CD4-positive, alpha-beta T cell treated with Interleukin-10 for 1 hour (primary cell): ENCODE data around the gene DLG5.
"Not testable (repeated sequence)": the region's sequence is repeated elsewhere in the genome, so short reads cannot be mapped to it uniquely, and the experiment has no call there.

Experiments
- DNase-seq: peaks from one replicate; pipeline ENCODE4 v3.0.0-alpha.2; 2020

The DLG5 gene

DNA sequence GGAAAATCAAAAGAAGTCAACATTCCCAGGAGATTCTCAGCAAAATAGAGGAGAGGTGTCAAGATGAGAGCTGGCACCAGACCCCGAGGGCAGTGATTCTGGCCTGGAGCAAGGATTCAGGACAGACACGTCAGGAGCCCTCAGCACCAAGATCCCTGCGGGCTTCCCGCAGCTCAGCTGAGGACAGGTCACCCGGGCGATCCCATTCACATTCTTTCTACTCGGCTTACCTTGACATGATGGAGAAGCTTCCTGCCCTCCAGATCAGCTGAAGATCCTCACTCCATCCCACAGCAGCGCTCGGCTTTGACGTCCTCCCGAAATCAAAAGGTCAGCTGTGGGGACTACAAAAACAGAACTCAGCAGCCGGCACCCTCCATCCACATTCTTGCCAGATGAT, 139.1 kb downstream of the DLG5 start:
- no peak for DNase-seq

DNA sequence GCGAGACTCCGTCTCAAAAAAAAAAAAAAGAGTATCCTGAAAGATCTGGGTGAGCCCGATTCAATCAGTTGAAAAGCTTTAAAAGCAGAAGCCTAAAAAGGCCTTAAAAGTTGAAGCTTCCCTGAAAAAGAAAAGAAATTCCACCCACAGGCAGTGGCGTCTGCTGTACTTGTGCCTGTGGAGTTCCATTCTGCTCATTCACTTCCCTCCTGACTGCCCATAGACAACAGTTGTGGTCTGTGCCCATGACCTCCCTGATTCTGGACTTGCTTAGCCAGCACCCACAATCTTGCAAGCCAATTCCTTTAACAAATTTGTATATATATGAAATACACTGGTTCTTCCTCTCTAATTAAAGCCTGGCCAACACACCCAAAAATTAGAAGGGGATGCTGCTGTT, 141.7 kb downstream of the DLG5 start:
- no peak for DNase-seq

DNA sequence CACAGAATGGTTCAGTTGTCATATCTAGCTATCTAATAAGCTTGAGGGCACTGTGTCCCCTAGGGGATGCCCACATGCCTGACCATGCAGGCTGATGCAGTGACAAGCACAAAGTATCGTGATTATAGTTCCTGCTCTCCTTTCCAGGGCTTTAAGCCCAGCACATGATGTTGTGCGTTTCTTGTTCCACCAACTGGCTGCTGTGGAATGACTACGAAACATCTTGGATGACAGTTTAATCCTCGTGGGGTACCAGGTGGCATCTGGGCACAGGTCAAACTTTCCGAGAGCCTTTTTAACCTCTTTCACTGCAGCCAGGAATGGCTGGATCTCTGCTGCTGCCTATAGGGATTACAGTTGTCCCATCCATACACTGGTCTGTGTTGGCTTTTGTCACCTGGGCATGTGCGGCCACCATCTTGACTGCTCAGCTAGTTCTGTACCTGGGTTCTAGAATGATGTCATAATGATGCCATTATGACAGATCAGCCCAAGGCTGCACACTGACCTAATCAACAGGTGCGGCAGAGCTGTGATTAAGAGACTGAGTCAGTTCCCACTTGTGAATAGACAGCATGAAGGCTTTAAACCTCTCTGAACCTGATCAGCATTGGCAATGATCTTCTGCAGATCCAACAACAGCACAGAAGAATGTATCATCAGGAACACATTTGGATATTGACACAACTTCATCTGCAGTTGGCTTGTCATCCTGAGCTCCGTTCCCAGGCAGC, 144.1 kb downstream of the DLG5 start:
- DNase-seq: no peak

DNA sequence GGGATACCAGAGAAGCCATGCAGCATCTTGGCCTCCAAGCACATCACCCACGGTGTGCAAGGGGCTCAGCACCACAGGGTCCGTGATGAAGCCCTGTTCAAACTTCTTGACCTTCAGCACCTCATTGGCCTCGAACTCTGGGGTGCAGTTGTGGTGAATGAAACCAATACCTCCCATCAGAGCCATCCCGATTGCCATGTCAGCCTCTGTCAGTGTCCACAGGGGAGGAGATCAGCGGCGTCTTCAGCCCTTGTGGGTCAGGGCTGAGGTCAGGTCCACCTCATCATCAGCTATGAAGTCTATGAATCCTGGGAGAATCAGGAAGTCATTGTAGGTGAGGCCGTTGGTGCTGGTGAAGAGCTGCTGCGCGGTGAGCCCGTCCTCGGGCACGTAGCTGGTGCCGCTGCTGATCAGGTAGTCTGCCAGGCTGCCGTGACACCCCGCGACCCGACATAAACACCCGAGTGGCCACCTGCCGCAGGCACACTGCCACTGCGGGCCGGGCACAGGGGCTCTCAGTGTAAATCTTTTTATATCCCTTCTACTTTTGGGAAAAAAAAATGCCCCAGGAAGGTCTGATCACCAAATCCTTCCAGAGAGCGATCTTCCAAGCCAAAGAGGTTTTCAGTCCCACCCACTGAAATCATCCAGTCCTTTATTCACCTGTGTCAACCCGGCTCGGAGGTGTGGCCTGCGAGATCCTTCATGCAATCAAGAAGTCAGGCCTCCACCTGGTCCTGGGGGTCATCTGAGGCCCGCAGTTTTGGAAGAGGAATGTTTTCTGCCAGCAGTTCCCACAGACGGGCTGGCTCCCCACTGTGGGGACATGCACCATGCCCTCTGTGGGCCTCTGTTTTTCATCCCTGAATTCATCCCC, 144.9 kb downstream of the DLG5 start:
- DNase-seq: no peak

DNA sequence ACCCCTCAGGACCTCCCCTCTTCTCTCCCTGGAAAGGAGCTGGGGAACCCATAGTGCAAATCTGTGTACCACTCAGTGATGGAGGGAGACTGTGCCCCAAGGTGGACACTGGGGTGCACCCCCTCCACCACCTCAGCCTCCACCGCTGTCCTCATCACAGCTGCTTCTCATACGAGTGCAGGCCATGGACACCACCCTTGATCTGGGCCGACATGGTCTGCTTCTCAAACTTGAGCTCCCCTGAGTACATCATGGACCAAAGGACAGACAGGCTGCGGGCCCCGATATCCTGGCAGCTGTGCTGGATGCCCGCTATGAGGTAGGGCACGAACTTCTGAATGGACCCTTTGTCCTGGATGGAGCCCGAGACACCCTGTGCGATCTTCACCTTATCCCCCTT, 146.4 kb downstream of the DLG5 start:
- no peak for DNase-seq

DNA sequence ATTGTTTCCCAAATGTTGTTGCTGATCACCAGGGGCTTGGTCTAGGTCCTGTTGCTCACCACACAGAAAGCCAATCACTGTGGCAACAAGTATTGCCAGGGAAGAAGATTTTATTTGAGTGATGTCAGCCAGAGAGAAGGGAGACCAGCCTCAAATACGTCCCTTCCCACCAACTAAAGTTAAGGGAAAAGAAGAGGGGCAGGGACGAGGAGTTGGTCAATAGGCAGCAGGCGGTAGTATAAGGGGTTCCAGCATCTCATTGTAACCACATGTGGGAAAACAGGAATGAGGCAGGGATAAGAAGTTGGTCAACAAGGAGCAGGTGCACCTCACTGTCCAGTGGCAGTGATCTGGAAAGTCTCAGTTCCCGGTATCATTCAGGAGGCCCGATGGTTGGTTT, 150.1 kb downstream of the DLG5 start:
- no peak for DNase-seq

DNA sequence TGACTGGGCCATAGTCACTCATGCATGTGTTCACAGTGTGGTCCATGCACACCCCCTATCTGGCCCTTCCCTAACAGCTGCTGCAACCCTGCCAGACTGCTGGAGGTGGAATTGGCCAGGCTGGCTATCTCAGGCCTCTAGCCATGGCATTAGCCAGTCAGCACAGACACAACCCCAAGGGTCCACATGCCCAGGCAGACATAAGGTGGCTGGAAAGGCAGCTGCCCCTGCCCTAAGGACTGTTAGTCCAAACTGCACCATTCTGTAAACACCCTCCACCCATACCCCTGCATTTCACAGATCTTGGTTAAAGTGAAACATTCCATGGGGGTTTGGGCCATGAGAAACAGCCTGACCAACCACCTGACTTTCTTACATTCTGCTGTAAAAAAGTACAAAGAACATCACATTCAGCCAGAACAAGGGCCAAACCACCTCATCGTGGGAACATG, 151.6 kb downstream of the DLG5 start:
- DNase-seq: no peak

DNA sequence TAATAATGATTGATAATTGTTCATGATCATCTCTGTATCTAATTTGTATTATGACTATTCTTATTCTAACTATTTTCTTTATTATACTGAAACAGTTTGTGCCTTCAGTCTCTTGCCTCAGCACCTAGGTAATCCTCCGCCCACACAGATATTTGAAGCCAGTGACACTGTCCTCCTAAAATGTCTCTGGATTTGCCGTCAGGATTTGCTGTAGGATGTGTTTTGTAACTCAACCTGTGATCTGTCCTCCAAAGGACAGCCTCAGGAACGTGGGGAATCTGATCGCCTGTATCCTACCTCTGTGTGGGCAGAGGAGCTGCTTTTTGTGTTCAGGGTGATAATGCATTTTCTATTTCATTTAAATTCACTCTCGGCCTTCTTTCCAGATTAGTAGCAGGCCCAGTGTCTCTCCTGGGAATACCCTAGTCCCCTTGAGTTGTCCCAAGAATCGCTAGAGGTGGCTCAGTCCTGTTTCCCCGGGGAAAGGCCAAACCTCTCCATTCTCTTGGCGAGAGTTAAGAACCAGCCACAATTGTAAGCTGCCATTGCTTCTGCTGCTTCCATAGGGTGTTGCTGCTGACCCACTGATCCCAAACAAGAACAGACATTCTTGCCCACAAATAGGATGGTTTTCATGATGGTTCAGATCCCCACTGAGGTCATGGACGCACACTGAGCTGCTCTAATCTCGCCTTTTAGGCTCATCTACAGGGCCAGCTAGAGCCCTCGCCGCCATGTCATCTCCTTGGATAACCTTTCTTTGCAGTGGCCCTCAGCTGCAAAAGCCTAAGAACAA, 152.7 kb downstream of the DLG5 start:
- no peak for DNase-seq

DNA sequence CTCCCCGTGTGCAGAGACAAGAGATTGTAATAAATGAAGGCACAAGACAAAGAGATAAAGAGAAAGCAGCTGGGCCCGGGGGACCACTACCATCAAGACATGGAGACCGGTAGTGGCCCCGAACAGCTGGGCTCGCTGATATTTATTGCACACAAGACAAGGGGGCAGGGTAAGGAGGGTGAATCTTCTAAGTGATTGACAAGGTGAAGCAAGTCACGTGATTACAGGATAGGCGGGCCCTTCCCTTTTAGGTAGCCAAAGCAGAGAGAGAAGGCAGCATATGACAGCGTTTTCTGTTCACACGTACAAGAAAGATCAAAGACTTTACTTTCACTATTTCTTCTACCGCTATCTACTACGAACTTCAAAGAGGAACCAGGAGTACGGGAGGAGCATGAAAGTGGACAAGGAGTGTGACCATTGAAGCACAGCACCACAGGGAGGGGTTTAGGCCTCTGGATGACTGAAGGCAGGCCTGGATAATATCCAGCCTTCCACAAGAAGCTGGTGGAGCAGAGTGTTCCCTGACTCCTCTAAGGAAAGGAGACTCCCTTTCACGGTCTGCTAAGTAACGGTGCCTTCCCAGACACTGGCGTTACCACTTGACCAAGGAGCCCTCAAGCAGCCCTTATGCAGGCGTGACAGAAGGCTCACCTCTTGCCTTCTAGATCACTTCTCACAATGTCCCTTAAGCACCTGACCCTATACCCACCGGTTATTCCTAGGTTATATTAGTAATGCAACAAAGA, 153.5 kb downstream of the DLG5 start:
- DNase-seq: not testable (repeated sequence)

DNA sequence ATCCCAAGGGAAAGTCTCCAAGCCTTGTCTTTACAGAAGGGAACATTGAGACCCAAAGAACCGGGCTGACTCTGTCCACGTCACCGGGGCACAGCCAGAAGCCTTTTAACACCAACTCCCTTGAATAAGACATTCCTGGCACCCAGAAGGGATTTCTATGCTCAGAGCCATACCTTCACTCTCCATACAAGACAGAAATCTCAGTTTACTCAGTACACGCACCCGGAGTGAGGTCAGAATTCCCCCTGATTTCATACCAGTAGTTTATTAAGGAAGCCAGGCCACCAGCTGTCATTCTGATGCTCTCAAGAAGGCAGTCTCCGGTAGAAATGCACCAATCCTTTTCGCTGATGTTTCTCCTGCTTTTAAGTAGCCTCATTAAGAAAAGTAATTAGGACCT, 154.7 kb downstream of the DLG5 start:
- no peak for DNase-seq

DNA sequence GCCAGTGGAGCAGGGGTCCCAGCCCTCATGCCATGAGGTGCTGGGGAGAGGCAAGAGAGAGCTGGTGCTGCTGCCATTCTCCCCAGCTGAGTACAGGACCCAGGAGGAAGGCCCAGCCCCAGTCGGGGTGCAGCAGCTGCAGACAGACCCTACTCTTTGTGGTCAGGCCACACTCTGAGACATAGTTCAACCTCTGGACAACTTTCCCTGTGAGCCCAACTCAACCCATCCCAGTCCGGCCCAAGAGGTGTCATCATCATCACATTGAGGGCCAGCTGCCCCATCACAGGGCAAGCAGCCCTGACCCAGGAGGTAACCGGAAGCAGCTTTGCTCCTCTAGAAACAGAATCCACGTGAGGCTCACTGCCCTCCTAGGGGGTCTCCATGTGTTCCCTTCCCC, 155.1 kb downstream of the DLG5 start:
- DNase-seq: no peak

DNA sequence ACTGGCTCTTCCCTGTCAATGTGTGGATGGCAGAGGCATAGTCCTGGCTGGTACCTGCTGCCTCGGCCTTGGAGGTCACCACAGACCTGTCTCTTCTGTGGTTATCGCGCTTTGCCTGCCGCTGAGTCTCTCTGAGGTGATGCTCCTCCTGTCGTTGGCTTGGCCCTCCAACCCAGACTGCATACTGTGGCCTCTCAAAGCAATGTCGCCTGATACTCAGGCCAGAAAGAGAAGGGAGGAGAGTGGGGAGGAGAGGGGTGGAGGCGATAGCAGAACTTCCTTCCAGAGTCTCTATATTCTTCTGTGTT, 155.7 kb downstream of the DLG5 start:
- no peak for DNase-seq

DNA sequence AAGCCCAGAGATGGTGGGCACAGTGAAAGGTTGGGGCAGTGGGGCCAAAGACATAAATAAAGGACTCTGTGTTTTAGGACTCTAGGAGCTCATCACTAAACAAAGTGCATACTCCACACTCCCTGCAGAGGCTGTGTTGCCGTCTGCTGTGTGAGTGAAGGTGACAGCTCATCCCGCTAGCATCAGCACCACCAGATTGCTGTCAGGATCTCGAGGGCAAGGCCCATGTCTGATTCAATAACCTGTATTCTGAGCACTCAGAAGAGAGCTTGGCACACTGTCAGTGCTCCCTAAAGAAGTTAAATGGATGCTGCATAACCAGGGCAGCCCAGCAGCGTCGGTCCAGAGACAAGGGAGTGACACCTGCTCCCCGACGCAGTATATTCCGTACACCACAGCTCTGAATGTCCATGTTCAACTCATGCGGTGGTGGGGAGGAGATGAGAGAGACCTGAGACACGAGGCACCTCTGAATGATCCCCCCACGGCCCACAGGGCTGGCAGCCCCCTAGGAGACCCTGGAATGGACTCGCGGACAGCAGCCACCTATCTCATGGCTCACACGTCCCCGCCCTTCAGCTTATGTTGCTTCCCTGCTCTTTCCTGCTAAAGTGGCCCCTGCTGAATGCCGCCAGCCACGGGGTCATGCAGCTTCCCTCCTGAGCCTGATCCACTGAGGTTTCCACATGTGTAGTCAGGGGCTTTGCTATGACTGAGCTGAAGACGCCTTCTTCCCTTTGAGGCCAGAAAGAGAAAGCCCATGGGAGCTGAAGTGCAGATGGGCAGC, 156.3 kb downstream of the DLG5 start:
- no peak for DNase-seq

DNA sequence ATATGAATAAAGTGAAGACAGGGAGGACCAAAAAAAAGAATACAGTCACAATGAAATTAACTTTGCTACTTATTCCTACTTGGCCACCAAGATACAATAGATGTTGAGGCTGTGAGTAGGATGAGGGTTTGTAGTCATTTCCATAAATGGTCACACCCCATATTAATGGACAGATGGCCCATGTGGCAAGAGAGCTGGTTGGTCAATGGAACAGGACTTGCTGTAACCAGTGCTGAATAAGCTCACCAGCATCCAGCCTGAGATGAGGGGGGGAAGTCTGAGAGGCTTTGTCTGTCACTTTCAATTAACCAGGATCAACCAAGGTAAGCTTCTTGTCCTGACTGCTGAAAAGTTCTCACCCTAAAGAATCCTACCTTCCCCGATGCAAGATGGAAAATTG, 158.5 kb downstream of the DLG5 start:
- no peak for DNase-seq

DNA sequence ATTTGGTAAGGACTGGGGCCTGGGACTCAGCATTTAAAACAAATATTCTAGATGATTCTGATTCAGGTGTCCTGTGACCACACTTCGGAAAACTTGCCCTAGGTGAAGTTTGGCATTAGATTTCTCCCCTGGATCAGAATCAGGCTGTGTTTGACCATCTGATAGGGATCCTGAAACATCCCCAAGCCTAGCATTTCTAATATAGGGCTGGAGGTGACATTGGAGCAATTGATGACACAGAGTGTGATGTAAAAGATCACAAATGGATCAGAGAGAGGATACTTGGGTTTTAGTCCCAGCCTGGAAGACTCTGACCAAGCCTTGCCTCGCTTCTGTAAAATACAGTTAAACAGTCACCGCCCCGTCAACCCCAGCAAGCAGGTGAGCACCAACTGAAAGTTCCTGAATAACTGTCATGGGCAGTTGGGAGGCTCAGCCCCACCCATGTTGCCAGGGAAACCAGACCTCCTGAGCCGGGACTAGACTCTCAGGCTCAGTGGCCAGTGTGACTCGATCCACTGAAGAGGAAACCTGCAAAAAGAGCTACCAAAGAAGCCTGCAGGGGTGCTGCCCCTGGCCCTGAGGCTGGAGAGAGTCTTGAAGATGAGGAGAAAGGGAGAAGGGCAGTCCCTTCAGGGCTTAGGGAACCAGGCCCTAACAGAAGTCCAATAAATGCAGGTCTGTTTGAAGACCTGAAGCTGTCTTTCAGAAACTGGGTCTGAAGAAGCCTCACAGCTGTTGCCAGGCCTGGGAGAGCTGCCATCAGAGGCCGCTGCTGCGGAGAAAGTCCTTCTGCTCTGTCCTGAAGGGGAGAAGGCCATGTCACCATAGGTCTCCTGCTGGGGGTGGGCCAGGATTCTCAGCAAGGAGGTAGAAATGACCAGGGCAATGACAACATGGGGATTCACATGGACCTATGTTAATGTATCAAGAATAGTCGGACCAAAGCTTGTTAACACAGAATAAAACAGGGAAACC, 162.8 kb downstream of the DLG5 start:
- no peak for DNase-seq

DNA sequence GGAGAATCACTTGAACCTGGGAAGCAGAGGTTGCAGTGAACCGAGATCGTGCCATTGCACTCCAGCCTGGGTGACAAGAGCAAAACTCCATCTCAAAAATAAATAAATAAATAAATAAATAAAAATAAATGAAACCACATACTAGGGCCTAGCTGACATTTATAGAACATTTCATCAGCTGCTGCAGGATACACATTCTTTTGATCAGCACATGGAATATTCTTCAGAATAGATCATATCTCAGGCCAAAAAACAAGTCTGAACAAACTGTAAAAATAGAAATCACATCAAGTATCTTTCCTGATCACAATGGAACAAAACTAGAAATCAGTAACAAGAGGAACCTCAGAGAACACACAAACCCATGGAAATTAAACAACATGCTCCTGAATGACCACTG, 168.1 kb downstream of the DLG5 start:
- DNase-seq: not testable (repeated sequence)

DNA sequence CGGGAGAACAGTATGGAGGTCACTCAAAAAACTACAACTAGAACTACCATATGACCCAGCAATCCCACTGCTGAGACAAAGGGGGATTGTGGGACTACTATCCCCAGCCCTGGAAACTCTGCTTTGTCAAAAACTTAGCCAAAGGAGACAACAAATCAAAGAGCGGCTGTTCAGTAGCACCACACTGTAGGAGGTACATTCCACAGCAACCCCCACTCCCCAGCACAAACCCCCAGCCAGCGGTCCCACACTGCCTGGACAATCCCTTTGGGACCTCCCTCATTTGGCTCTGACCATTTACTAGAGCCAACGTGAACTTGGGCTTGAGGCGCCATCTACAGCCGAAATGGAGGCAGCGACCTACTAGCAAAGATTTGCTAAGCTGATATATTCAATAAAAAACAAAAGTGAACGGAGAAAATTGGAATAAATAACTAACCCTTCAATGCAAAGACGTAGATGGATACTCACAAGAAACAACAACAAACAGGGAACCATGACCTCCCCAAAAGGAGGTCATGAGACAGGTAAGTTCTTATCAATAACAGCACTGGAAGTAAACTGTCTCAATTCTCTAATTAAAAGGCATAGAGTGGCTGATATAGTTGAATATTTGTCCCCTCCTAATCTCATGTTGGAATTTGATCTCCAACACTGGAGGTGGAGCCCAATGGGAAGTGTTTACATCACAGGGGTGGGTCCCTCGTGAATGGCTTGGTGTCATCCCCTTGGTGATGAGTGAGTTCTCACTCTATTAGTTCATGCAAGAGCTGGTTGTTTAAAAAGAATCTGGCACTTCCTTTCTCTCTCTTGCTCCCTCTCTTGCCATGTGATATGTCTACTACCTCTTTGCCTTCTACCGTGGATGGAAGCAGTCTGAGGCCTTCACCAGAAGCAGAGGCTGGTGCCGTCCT, 170.0 kb downstream of the DLG5 start:
- DNase-seq: no peak

DNA sequence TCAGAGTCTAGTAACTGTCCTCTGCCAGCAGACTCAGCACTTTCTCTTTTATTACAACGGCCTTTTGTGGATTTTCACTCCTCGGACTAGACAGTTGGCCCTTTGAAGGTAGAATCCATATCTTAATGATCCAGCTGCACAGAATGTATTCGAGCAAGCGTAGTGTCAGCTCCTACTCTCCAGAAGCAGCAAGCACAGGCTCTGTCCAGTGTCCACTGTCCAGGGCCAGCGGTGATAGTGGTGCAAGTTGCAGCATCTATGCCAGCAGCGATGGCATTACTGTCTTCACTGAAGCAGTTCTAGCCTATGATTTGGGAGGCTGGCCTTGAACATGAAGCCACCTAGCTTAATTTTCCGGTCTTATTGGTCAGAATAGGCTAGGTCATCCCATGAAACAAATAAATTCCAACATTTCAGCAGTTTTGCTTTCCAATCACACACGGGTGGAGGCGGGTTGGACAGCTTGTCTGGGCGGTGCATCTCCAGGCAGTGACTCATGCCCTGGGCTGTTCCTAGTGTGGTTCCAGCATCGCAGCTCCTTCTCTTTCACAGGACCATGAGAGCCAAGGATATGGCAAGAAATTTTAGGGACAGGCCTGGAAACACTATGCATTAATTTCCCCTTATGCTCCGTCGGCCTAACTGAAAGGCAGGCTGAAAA, 180.4 kb downstream of the DLG5 start:
- DNase-seq: no peak

DNA sequence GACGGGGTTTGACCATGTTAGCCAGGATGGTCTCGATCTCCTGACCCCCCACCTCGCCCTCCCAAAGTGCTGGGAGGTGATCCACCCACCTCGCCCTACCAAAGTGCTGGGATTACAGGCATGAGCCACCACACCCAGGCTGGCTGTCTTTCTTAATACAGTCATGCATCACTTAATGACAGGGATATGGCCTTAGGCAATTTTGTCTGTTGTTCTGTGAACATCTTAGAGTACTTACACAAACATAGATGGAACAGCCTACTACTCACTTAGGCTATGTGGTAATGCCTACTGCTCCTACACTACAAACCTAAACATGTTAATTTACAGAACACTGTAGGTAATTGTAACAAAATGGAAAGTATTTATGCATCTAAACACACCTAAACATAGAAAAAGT, 182.3 kb downstream of the DLG5 start:
- DNase-seq: no peak
